Measurements from ENCODE around the gene CBX4. TPM values are rescaled to one million over a fixed set of nuclear protein-coding genes. Genes with fewer than 3 reads are reported as not detected.

CBX4 gene
- total and polyA plus RNA-seq, 2 of the 13 experiments (the other 11 are each of a cell fraction or from before 2014, with no cell fraction given) = 25.8 to 50.8 TPM

DNA sequence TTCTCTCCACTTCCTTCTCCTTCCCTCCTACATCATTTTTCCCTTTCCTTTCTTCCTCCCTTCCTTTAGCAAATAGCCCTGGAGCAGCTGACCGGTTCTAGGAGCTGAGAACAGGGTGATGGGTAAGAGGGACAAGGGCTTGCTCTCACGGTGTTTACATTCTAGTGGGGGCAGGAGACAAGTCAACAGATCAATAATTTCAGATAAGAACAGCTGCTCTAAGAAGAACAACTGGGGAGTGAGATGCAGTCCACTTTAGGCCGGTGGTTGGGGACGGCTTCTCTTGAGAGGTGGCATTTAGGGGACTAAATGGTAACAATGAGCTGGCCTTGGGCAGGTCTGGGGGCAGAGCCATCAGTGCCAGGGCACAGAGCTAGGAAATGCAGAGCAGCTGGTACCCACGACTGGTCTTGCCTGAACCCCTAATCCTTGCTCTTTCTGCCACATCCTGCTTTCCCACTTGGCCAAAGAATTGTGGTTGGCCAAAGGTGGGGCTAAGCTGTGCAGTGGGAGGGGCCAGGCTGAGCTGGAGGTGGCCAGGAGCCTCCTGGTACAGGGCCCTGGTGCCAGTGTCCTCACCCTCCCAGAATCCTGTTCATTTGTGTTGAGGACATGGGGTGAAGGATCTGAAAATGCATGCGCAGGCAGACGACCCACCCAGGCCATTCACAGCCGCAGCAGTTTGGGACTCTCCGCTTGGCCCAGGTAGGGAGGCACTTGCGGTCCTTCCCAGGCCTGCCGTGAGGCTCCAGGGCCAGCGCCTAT, 17.7 kb downstream of the CBX4 start (continued):
- TF ChIP-seq, protein P1, sequence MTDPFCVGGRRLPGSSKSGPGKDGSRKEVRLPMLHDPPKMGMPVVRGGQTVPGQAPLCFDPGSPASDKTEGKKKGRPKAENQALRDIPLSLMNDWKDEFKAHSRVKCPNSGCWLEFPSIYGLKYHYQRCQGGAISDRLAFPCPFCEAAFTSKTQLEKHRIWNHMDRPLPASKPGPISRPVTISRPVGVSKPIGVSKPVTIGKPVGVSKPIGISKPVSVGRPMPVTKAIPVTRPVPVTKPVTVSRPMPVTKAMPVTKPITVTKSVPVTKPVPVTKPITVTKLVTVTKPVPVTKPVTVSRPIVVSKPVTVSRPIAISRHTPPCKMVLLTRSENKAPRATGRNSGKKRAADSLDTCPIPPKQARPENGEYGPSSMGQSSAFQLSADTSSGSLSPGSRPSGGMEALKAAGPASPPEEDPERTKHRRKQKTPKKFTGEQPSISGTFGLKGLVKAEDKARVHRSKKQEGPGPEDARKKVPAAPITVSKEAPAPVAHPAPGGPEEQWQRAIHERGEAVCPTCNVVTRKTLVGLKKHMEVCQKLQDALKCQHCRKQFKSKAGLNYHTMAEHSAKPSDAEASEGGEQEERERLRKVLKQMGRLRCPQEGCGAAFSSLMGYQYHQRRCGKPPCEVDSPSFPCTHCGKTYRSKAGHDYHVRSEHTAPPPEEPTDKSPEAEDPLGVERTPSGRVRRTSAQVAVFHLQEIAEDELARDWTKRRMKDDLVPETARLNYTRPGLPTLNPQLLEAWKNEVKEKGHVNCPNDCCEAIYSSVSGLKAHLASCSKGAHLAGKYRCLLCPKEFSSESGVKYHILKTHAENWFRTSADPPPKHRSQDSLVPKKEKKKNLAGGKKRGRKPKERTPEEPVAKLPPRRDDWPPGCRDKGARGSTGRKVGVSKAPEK (CRISPR knock-in tag; IDR thresholded peaks at IDR 0.05; ENCODE audit: borderline replicate concordance) = peak; percentile 100
- TF ChIP-seq ZNF207 (IDR thresholded peaks at IDR 0.05; ENCODE audit: borderline replicate concordance) (no peak), ZNF33A (CRISPR knock-in tag; IDR thresholded peaks at IDR 0.05; ENCODE audit: borderline replicate concordance) (0 out of 2 replicates have a peak, but pooled peaks have one; percentile 29), HNF4G (IDR thresholded peaks at IDR 0.05; ENCODE audit: borderline replicate concordance, low read depth, low read length) (peak; percentile 75), HNF4G (CRISPR knock-in tag; IDR thresholded peaks at IDR 0.05; ENCODE audit: borderline replicate concordance, low read depth) (peak; percentile 52), SIN3B (IDR thresholded peaks at IDR 0.05; ENCODE audit: low read length) (no peak), ZNF670 (CRISPR knock-in tag; IDR thresholded peaks at IDR 0.05; ENCODE audit: borderline replicate concordance) (peak; percentile 80; the same call in 1 of the 2 replicates), U2AF1 (optimal IDR thresholded peaks at IDR 0.05; ENCODE audit: low read depth, low read length) (no peak), HNF4A (CRISPR knock-in tag; IDR thresholded peaks at IDR 0.05) (peak; percentile 88), KLF12 (CRISPR knock-in tag; IDR thresholded peaks at IDR 0.05; ENCODE audit: borderline replicate concordance) (peak; percentile 84; the same call in 1 of the 2 replicates), HES4 (CRISPR knock-in tag; IDR thresholded peaks at IDR 0.05; ENCODE audit: borderline replicate concordance) (peak; percentile 72; the same call in 1 of the 2 replicates), SPEN (CRISPR knock-in tag; IDR thresholded peaks at IDR 0.05; ENCODE audit: low read depth) (peak; percentile 73)
- TF ChIP-seq, protein P2, sequence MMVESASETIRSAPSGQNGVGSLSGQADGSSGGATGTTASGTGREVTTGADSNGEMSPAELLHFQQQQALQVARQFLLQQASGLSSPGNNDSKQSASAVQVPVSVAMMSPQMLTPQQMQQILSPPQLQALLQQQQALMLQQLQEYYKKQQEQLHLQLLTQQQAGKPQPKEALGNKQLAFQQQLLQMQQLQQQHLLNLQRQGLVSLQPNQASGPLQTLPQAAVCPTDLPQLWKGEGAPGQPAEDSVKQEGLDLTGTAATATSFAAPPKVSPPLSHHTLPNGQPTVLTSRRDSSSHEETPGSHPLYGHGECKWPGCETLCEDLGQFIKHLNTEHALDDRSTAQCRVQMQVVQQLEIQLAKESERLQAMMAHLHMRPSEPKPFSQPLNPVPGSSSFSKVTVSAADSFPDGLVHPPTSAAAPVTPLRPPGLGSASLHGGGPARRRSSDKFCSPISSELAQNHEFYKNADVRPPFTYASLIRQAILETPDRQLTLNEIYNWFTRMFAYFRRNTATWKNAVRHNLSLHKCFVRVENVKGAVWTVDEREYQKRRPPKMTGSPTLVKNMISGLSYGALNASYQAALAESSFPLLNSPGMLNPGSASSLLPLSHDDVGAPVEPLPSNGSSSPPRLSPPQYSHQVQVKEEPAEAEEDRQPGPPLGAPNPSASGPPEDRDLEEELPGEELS (CRISPR knock-in tag; IDR thresholded peaks at IDR 0.05) = peak; percentile 99
- TF ChIP-seq, protein P3, sequence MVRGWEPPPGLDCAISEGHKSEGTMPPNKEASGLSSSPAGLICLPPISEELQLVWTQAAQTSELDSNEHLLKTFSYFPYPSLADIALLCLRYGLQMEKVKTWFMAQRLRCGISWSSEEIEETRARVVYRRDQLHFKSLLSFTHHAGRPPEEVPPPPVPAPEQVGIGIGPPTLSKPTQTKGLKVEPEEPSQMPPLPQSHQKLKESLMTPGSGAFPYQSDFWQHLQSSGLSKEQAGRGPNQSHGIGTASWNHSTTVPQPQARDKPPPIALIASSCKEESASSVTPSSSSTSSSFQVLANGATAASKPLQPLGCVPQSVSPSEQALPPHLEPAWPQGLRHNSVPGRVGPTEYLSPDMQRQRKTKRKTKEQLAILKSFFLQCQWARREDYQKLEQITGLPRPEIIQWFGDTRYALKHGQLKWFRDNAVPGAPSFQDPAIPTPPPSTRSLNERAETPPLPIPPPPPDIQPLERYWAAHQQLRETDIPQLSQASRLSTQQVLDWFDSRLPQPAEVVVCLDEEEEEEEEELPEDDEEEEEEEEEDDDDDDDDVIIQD (CRISPR knock-in tag; IDR thresholded peaks at IDR 0.05; ENCODE audit: low read depth) = peak; percentile 45; the same call in 1 of the 2 replicates
- TF ChIP-seq, protein P4, sequence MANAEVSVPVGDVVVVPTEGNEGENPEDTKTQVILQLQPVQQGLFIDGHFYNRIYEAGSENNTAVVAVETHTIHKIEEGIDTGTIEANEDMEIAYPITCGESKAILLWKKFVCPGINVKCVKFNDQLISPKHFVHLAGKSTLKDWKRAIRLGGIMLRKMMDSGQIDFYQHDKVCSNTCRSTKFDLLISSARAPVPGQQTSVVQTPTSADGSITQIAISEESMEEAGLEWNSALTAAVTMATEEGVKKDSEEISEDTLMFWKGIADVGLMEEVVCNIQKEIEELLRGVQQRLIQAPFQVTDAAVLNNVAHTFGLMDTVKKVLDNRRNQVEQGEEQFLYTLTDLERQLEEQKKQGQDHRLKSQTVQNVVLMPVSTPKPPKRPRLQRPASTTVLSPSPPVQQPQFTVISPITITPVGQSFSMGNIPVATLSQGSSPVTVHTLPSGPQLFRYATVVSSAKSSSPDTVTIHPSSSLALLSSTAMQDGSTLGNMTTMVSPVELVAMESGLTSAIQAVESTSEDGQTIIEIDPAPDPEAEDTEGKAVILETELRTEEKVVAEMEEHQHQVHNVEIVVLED (CRISPR knock-in tag; IDR thresholded peaks at IDR 0.05; ENCODE audit: borderline replicate concordance) = peak; percentile 33; the same call in 1 of the 2 replicates
